GM23248 (cell line): ENCODE measurements around the gene SYPL2. TPM values are rescaled to one million over a fixed set of nuclear protein-coding genes. Genes with fewer than 3 reads are reported as not detected.

Source experiments
- DNase-seq: peaks from one replicate; pipeline ENCODE4 v3.0.0-alpha.2; 2015
- H2AFZ ChIP-seq: fragments of 200-600 bp; sonication (generic); 2 replicates; pipeline ENCODE4 v1.6.1; 2016; ENCODE audit warnings: antibody characterized with exemption
- H3F3A ChIP-seq: fragments of 200-600 bp; sonication (generic); 2 replicates; pipeline ENCODE4 v1.6.1; 2016; ENCODE audit warnings: mild to moderate bottlenecking, antibody characterized with exemption, mixed run types; ENCODE audit not compliant: insufficient read depth
- H3K27ac ChIP-seq: fragments of 200-600 bp; sonication (generic); 2 replicates; pipeline ENCODE4 v1.5.1; 2016; ENCODE audit warnings: mild to moderate bottlenecking
- H3K27me3 ChIP-seq: fragments of 200-600 bp; sonication (generic); replicated peaks from 2 replicates; pipeline ENCODE4 v1.6.1; 2016; ENCODE audit warnings: mild to moderate bottlenecking; ENCODE audit not compliant: insufficient read depth
- H3K36me3 ChIP-seq: fragments of 200-600 bp; sonication (generic); 2 replicates; pipeline ENCODE4 v1.6.1; 2016; ENCODE audit warnings: low read depth, mild to moderate bottlenecking
- H3K4me1 ChIP-seq: fragments of 200-600 bp; sonication (generic); 2 replicates; pipeline ENCODE4 v1.6.1; 2016; ENCODE audit warnings: mild to moderate bottlenecking; ENCODE audit not compliant: insufficient read depth
- H3K4me2 ChIP-seq: fragments of 200-600 bp; sonication (generic); one replicate; pipeline ENCODE4 v1.6.1; 2016; ENCODE audit warnings: mild to moderate bottlenecking; ENCODE audit not compliant: unreplicated experiment
- H3K4me3 ChIP-seq: fragments of 200-600 bp; sonication (generic); 2 replicates; pipeline ENCODE4 v1.5.1; 2016; ENCODE audit warnings: mild to moderate bottlenecking
- H3K79me2 ChIP-seq: fragments of 200-600 bp; sonication (generic); 2 replicates; pipeline ENCODE4 v1.6.1; 2016; ENCODE audit warnings: mild to moderate bottlenecking; ENCODE audit not compliant: insufficient read depth
- H3K9ac ChIP-seq: fragments of 200-600 bp; sonication (generic); 2 replicates; pipeline ENCODE4 v1.6.1; 2016; ENCODE audit warnings: mild to moderate bottlenecking
- H3K9me2 ChIP-seq: fragments of 200-600 bp; sonication (generic); 2 replicates; pipeline ENCODE4 v1.6.1; 2016; ENCODE audit warnings: mixed run types, mild to moderate bottlenecking, moderate library complexity; ENCODE audit not compliant: insufficient read depth
- H3K9me3 ChIP-seq: fragments of 200-600 bp; sonication (generic); one replicate; pipeline ENCODE4 v1.6.1; 2017; ENCODE audit warnings: low read depth
- H4K20me1 ChIP-seq: fragments of 200-600 bp; sonication (generic); 2 replicates; pipeline ENCODE4 v1.6.0; 2016; ENCODE audit not compliant: insufficient read depth
- EZH2 ChIP-seq: fragments of 200-600 bp; sonication (generic); IDR thresholded peaks from 2 replicates; pipeline ENCODE4 v1.6.1; 2018; ENCODE audit warnings: antibody characterized with exemption, mild to moderate bottlenecking; ENCODE audit not compliant: insufficient read depth, poor library complexity, severe bottlenecking
- EZH2phosphoT487 ChIP-seq: fragments of 200-600 bp; sonication (generic); IDR thresholded peaks from 2 replicates; pipeline ENCODE4 v1.6.1; 2018; ENCODE audit warnings: antibody characterized with exemption, moderate library complexity, mild to moderate bottlenecking, low read depth; ENCODE audit not compliant: insufficient read depth
- WGBS, 2 experiments: methylation state at CpG; one replicate each; pipeline ENCODE4 v1.1.6; 2015 to 2017; ENCODE audit warnings: low lambda C conversion rate in 2 of 2, low coverage in 1 of 2; ENCODE audit errors: missing lambda C conversion rate in 2 of 2; 5-methylcytosine and 5-hydroxymethylcytosine counted together
- in situ Hi-C: fragments of 300-500 bp; cut with MboI; formaldehyde crosslinking; loops from 2 replicates; pipeline ENCODE4 v1.15.0; 2020
- polyA plus RNA-seq: library from polyadenylated mRNA; unstranded; fragments of >200 nt; fragmentation: Nextera tagmentation; extraction: Ambion mirVana; gene quantifications from 2 replicates; pipeline ENCODE4 v1.2.1, GENCODE V29; 2016
- total RNA-seq: library from RNA; depleted of rRNA; stranded (reverse); fragments of >200 nt; shearing (Covaris generic); gene quantifications from 2 replicates; pipeline ENCODE4 v1.2.3, GENCODE V29; 2014

SYPL2 gene
- total and polyA plus RNA-seq, 2 experiments from 2014 or later, result 0.11 to 0.38 TPM

DNA sequence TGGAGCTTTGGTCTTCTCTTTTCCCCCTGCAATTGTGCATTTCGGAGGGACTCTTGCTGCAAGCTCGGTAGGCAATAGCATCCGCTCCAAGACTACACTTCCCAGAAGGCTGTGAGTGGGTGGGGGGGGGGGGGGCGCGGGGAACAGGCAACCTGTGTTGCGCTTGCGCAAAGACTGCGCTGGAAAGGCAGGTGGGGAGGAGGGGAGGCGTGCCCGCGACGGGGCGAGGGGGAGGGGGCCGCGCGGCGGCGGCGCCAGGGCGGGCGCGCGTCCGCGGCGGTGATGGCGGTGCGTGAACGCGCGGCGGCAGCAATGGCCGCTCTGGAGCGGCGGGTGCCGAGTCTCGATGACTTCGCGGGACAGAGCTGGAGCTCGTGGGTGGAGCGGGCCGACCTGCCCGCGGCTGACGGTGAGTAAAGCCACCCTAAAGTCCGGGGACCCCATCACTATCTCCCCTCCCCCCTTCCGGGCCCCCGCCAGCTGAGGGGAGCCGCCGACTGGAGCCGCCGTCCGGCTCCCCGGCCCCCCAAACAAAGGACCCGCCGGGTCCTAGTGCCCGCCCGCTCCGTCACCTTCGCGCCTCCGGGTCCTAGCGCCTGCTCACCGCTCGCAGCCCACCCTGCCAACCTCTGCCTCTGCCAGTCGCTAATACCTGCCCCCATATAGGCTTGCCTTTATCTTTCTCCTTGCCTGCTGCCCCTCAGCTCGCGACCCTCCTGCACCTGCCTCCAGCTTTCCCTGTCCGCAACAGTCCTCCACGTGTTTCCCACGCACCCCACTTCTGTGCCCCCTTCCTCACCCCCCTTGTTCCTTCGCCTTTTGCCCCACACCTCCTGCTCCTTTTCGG is 17.5 kb downstream of the SYPL2 start, which contains the start of gene ATXN7L2:
ATXN7L2 (plus strand) TSS at position 234 of the 847 bp plus-strand sequence; CDS start at position 283, 49 bp downstream.
- no peak for TF ChIP-seq EZH2phosphoT487
- TF ChIP-seq EZH2, result no peak
- Histone ChIP-seq H3K4me2 (peak within 1 kb of the TSS; percentile 94), H3K79me2 (0 out of 2 replicates have a peak, but pooled peaks cover 7% of the 10 kb centered on the region), H2AFZ (peak within 1 kb of the TSS; percentile 98), H3F3A (no peaks in the 10 kb centered on the region), H3K9me3 (no peaks in the 10 kb centered on the region), H4K20me1 (no peaks in the 10 kb centered on the region), H3K27me3 (no peaks in the 10 kb centered on the region), H3K9me2 (no peaks in the 10 kb centered on the region), H3K4me1 (peaks cover 7% of the 10 kb centered on the region; the same call in 1 of the 2 replicates), H3K9ac (peak within 1 kb of the TSS; percentile 89), H3K36me3 (no peaks in the 10 kb centered on the region), H3K27ac (peak within 1 kb of the TSS; percentile 72), H3K4me3 (peak within 1 kb of the TSS; percentile 90)
- DNase-seq, result peak; percentile 96
- 1 to 3% methylated on average over 23 to 51 of the region's 73 CpGs for WGBS, 2 experiments
- in situ Hi-C loops, result no loop called here

DNA sequence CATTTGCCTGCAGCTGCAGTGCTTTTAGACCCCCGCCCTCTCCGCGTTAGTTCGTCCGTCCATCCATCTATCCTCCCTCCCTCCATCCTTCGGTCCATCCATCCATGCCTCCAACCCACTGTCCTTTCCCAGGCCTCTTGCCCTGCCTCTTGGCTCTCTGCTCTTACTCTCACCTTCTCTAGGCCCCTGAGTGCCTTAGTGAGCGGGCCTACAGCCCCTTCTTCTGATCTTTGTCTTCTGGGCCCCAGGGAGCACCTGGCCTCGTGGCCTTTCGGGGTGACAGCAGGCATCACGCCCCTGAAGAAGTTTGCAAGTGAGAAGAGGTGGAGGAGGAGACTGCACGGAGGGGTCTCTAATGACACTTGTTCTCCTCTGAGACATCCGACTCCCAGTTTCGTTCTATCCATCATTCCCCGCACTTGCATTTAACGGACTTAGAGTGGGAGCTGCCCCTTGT is 18.2 kb downstream of the SYPL2 start:
- TF ChIP-seq EZH2, result no peak
- TF ChIP-seq EZH2phosphoT487, result no peak
- Histone ChIP-seq H3K4me1 (peaks cover 7% of the 10 kb centered on the region; the same call in 1 of the 2 replicates), H3K9me2 (no peaks in the 10 kb centered on the region), H3K27me3 (no peaks in the 10 kb centered on the region), H3K4me2 (peak overlapping the region; percentile 92), H3K9ac (peak overlapping the region; percentile 89), H2AFZ (peak overlapping the region; percentile 94), H3K36me3 (no peaks in the 10 kb centered on the region), H3K4me3 (peak overlapping the region; percentile 90), H3K79me2 (0 out of 2 replicates have a peak, but pooled peaks cover 7% of the 10 kb centered on the region), H4K20me1 (no peaks in the 10 kb centered on the region), H3K27ac (no peak overlapping the region), H3K9me3 (no peaks in the 10 kb centered on the region), H3F3A (no peaks in the 10 kb centered on the region)
- in situ Hi-C loops, result no loop called here
- 23 to 27% methylated on average over 13 to 15 of the region's 15 CpGs for WGBS, 2 experiments
- peak; percentile 23 for DNase-seq

DNA sequence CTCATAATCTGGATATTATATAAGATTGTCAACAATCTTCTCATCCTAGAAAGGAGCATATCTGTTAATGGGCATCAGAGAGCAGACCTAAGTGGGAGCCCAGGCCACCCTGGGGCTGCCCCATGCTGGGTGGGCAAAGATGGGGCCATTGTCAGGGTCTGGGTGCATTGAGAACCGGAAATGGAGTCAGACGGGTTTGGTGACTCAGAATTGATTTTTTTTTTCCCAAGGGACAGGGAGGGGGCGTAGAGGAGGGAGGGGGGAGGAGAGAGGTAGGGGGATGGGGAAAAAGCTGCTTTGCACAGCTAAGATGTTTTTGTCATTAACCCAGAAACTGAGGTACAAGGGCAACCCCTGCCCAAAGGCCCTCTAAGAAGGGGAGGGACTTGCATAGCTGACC is 18.7 kb downstream of the SYPL2 start:
- no peaks in the 10 kb centered on the region for H3K27me3 ChIP-seq
- no peaks in the 10 kb centered on the region for H3K9me3 ChIP-seq
- H3K4me1 ChIP-seq, result peaks cover 7% of the 10 kb centered on the region; the same call in 1 of the 2 replicates
- H3K9ac ChIP-seq, result peak overlapping the region; percentile 89; the same call in 1 of the 2 replicates
- H3K79me2 ChIP-seq, result 0 out of 2 replicates have a peak, but pooled peaks cover 7% of the 10 kb centered on the region
- in situ Hi-C loops, result no loop called here
- no peaks in the 10 kb centered on the region for H3K36me3 ChIP-seq
- peak; percentile 25 for DNase-seq
- H4K20me1 ChIP-seq, result no peaks in the 10 kb centered on the region
- peak overlapping the region; percentile 92 for H3K4me2 ChIP-seq
- H3F3A ChIP-seq, result no peaks in the 10 kb centered on the region
- TF ChIP-seq EZH2phosphoT487 (no peak), EZH2 (no peak)
- H3K9me2 ChIP-seq, result no peaks in the 10 kb centered on the region
- H3K4me3 ChIP-seq, result peak overlapping the region; percentile 90
- no peak overlapping the region for H3K27ac ChIP-seq
- WGBS, 2 experiments, result 2 to 13% methylated on average over 3 of the region's 3 CpGs
- peak overlapping the region; percentile 94; the same call in 1 of the 2 replicates for H2AFZ ChIP-seq

DNA sequence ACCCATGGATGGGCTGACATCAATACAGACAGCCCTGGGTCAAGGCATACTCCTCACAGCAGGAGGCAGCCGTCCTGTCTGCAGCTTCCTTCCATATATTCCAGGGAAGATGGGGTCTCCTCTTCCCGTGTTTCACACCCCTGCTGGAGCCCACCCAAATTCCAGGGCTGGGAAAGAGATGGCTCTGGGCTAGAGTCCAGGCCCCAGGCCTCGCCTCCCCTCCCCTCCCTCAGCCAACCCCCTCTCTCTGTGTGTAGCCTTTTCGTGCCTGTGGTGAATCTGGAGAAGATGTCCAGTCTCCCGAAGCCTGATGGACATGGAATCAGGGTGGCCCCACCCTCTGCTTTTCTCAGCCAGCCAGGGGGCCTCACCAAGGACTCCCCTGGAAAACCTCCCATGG is 20.9 kb downstream of the SYPL2 start:
- Histone ChIP-seq H3K9me3 (no peaks in the 10 kb centered on the region), H3K79me2 (0 out of 2 replicates have a peak, but pooled peaks cover 7% of the 10 kb centered on the region), H3K4me2 (no peak overlapping the region), H3K27me3 (no peaks in the 10 kb centered on the region), H3K9me2 (no peaks in the 10 kb centered on the region), H2AFZ (no peak overlapping the region), H3K4me3 (no peak overlapping the region), H3F3A (no peaks in the 10 kb centered on the region), H3K9ac (no peak overlapping the region), H3K4me1 (peaks cover 7% of the 10 kb centered on the region; the same call in 1 of the 2 replicates), H3K27ac (no peak overlapping the region), H4K20me1 (no peaks in the 10 kb centered on the region), H3K36me3 (no peaks in the 10 kb centered on the region)
- DNase-seq, result no peak
- no peak for TF ChIP-seq EZH2
- no peak for TF ChIP-seq EZH2phosphoT487
- in situ Hi-C loops, result no loop called here
- 73 to 86% methylated on average over 3 to 5 of the region's 5 CpGs for WGBS, 2 experiments
